ENCODE data around the gene CD68.

Gene CD68

GRCh38 chr17:7579001-7579833, at the start of gene CD68:
Gene CD68 (plus strand): TSS chr17:7579638. CDS start chr17:7579678, 40 bp downstream.
- TF ChIP-seq GATA2 (IDR thresholded peaks at IDR 0.05; ENCODE audit: low read depth, low read length) (no peak), GATA3 (IDR thresholded peaks at IDR 0.05; ENCODE audit: low read depth, low read length) (no peak)

GRCh38 chr17:7530023-7530900, 49.2 kb upstream of the CD68 start:
- TF ChIP-seq GATA3 (IDR thresholded peaks at IDR 0.05; ENCODE audit: low read depth, low read length), result no peak
- TF ChIP-seq GATA2 (IDR thresholded peaks at IDR 0.05; ENCODE audit: low read depth, low read length), result no peak

- no peak for TF ChIP-seq GATA3 (IDR thresholded peaks at IDR 0.05; ENCODE audit: low read depth, low read length)
These were observed 41.4 kb upstream of the CD68 start for GRCh38 chr17:7538050-7538449.

- TF ChIP-seq GATA3 (IDR thresholded peaks at IDR 0.05; ENCODE audit: low read depth, low read length) (no peak), GATA2 (IDR thresholded peaks at IDR 0.05; ENCODE audit: low read depth, low read length) (no peak)
These were observed 40.4 kb upstream of the CD68 start for GRCh38 chr17:7538891-7539545.

- TF ChIP-seq GATA2 (IDR thresholded peaks at IDR 0.05; ENCODE audit: low read depth, low read length) (no peak), GATA3 (IDR thresholded peaks at IDR 0.05; ENCODE audit: low read depth, low read length) (no peak)
These were observed 38.3 kb upstream of the CD68 start for GRCh38 chr17:7541074-7541621.

GRCh38 chr17:7544911-7545310, 34.5 kb upstream of the CD68 start:
- TF ChIP-seq GATA2 (IDR thresholded peaks at IDR 0.05; ENCODE audit: low read depth, low read length), result no peak
- no peak for TF ChIP-seq GATA3 (IDR thresholded peaks at IDR 0.05; ENCODE audit: low read depth, low read length)

- TF ChIP-seq GATA3 (IDR thresholded peaks at IDR 0.05; ENCODE audit: low read depth, low read length) (no peak), GATA2 (IDR thresholded peaks at IDR 0.05; ENCODE audit: low read depth, low read length) (no peak)
These were observed 30.6 kb upstream of the CD68 start, which contains the start of gene TNFSF12 for GRCh38 chr17:7548585-7549400. Gene TNFSF12 (plus strand): TSS chr17:7549058. CDS start chr17:7549154, 96 bp downstream.

GRCh38 chr17:7549401-7550055, 29.9 kb upstream of the CD68 start:
- TF ChIP-seq GATA2 (IDR thresholded peaks at IDR 0.05; ENCODE audit: low read depth, low read length), result no peak
- TF ChIP-seq GATA3 (IDR thresholded peaks at IDR 0.05; ENCODE audit: low read depth, low read length), result no peak

GRCh38 chr17:7550344-7550743, 29.1 kb upstream of the CD68 start:
- no peak for TF ChIP-seq GATA2 (IDR thresholded peaks at IDR 0.05; ENCODE audit: low read depth, low read length)
- no peak for TF ChIP-seq GATA3 (IDR thresholded peaks at IDR 0.05; ENCODE audit: low read depth, low read length)

- TF ChIP-seq GATA2 (IDR thresholded peaks at IDR 0.05; ENCODE audit: low read depth, low read length) (no peak), GATA3 (IDR thresholded peaks at IDR 0.05; ENCODE audit: low read depth, low read length) (no peak)
These were observed 28.0 kb upstream of the CD68 start for GRCh38 chr17:7551396-7551795.

- no peak for TF ChIP-seq GATA3 (IDR thresholded peaks at IDR 0.05; ENCODE audit: low read depth, low read length)
- TF ChIP-seq GATA2 (IDR thresholded peaks at IDR 0.05; ENCODE audit: low read depth, low read length), result no peak
These were observed 26.8 kb upstream of the CD68 start for GRCh38 chr17:7552621-7553051.

- TF ChIP-seq GATA3 (IDR thresholded peaks at IDR 0.05; ENCODE audit: low read depth, low read length), result no peak
- no peak for TF ChIP-seq GATA2 (IDR thresholded peaks at IDR 0.05; ENCODE audit: low read depth, low read length)
These were observed 26.1 kb upstream of the CD68 start for GRCh38 chr17:7553356-7553755.
